ENCODE measurements around the gene SLIT3. TPM values are rescaled to one million over a fixed set of nuclear protein-coding genes. Genes with fewer than 3 reads are reported as not detected.

The SLIT3 gene
- polyA plus RNA-seq, result 18.3 TPM
- long read RNA-seq, donor 1, result 0 reads
- long read RNA-seq, donor 2, partial matches to known transcripts, result 0 of 1 reads
- long read RNA-seq, donor 2, other reads (novel, unspliced or antisense), result 0 of 1 reads
- long read RNA-seq, donor 3, result 0 reads
- long read RNA-seq, donor 4, result 0 reads
- long read RNA-seq, donor 5, result 0 reads
- long read RNA-seq, donor 6, result 0 reads
- long read RNA-seq, donor 7, result 0 reads
- long read RNA-seq, donor 8, partial matches to known transcripts, result 0 of 1 reads
- long read RNA-seq, donor 8, other reads (novel, unspliced or antisense), result 0 of 1 reads
- long read RNA-seq, donor 9, result 0 reads
- long read RNA-seq, donor 10, result 0 reads
- long read RNA-seq, donor 11, result 0 reads

DNA sequence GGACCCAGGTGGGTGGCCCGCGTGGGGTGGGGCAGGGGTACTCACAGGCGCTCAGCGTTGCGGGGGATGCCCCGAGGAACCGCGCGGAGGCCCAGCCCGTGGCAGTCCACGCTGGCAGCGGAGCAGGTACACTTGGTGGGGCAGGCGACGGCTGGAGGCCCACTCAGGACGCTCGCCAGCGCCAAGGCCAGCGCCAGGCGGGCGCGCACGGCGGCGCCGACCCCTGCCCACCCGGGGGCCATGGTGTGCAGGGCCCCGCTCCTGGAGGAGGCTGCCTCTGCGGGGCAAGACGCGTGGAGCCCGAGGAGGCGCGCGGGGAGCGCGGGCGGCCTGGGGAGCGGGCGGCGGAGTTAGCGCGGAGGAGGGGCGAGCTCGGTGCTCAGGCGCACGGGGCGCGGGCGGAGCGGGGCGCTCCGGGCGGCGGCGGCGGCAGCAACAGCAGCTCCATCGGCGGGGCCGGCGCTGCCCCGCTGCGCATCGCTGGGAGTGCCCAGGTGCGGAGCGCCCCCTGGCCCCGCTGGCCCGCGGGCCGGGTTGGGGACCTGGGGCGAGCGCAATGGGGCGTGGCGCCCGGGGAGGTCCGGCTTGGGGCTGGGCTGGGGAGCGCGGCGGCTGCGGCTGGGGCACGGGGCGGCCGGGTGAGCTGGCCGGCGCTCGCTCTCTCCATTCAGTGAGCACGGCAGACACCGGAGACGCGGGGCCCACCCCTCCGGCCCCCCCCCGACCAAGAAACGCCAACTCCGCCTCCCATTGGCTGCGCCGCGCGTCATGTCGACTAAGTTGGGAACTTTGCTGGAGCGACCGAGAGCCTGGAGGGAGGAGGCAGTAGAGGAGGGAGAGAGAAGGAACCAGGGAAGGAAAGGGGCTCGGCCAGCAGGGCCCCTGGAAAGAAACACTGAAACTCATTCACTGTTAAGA lies at the start of gene SLIT3:
Gene SLIT3, minus strand, starts transcription at position 672 of the 918 bp plus-strand sequence. Its CDS starts 430 bp downstream, at position 242.
- Histone ChIP-seq H3K36me3 (ENCODE audit: control insufficient read depth, insufficient read depth, low read length) (no peaks in the 10 kb centered on the region), H3K4me1 (ENCODE audit: control insufficient read depth, insufficient read depth, low read length) (peaks cover 3% of the 10 kb centered on the region), H3K27ac (ENCODE audit: low read length) (no peak within 1 kb of the TSS)

DNA sequence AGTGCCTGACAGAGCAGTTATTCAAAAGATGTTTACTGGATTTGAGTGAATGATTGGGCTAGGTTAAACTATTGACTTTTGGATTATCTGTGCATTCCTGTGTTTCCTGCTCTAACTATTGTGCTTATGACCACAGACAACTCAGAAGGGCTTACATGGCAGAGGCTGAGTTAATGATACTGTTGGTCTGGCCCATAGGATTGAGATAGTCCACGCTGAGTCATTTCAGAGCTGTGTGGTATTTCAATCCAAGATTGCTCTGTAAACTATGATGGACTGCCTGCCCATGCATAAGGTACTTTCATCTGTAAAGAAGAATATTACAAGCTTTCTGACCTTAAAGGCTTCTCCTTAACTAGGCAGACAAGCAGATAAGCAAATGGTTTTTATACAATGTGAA lies 49.1 kb upstream of the SLIT3 start:
- Histone ChIP-seq H3K9me3 (ENCODE audit: control insufficient read depth, low read depth, low read length) (no peaks in the 10 kb centered on the region), H3K36me3 (ENCODE audit: control insufficient read depth, insufficient read depth, low read length) (no peaks in the 10 kb centered on the region), H3K4me1 (ENCODE audit: control insufficient read depth, insufficient read depth, low read length) (no peaks in the 10 kb centered on the region), H3K27ac (ENCODE audit: low read length) (no peak overlapping the region), H3K27me3 (ENCODE audit: control insufficient read depth, insufficient read depth, low read length) (no peaks in the 10 kb centered on the region), H3K4me3 (ENCODE audit: low read length) (no peak overlapping the region)
- DNase-seq, result no peak
- WGBS (ENCODE audit: insufficient coverage, low lambda C conversion rate), result no CpG with 5 or more reads among the region's 1 CpG

More for the DNA sequence above, at the start of gene SLIT3:
- WGBS (ENCODE audit: insufficient coverage, low lambda C conversion rate), result 20% methylated on average over 1 of the region's 101 CpGs
- peak in 1 of 2 donors; percentile 56 for DNase-seq
- Histone ChIP-seq H3K27me3 (ENCODE audit: control insufficient read depth, insufficient read depth, low read length) (peaks cover 66% of the 10 kb centered on the region), H3K9me3 (ENCODE audit: control insufficient read depth, low read depth, low read length) (no peaks in the 10 kb centered on the region), H3K4me3 (ENCODE audit: low read length) (peak within 1 kb of the TSS; percentile 32)

DNA sequence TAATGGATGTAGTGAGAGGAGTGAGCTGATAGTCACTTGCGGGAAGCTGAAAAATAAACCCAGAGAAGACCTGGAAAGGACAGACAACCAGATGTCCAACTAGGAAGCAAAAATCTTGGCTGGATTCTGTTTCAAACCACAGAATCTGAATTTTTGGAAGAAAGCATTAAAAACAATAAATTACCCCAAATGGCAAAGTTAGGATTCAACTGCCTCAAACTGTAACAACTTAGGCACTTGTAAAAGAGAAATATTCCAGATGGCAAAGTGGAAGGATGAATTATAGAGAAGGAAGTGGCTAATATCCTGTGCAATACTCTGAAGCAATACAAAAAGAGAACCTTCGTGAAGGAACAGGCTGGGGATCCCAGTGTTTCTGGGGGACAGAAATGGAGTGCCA lies 46.8 kb upstream of the SLIT3 start:
- Histone ChIP-seq H3K27ac (ENCODE audit: low read length) (no peak overlapping the region), H3K27me3 (ENCODE audit: control insufficient read depth, insufficient read depth, low read length) (no peaks in the 10 kb centered on the region), H3K9me3 (ENCODE audit: control insufficient read depth, low read depth, low read length) (no peaks in the 10 kb centered on the region), H3K4me1 (ENCODE audit: control insufficient read depth, insufficient read depth, low read length) (no peaks in the 10 kb centered on the region), H3K36me3 (ENCODE audit: control insufficient read depth, insufficient read depth, low read length) (no peaks in the 10 kb centered on the region), H3K4me3 (ENCODE audit: low read length) (no peak overlapping the region)
- WGBS (ENCODE audit: insufficient coverage, low lambda C conversion rate), result 80% methylated on average over 1 of the region's 2 CpGs
- DNase-seq, result no peak

DNA sequence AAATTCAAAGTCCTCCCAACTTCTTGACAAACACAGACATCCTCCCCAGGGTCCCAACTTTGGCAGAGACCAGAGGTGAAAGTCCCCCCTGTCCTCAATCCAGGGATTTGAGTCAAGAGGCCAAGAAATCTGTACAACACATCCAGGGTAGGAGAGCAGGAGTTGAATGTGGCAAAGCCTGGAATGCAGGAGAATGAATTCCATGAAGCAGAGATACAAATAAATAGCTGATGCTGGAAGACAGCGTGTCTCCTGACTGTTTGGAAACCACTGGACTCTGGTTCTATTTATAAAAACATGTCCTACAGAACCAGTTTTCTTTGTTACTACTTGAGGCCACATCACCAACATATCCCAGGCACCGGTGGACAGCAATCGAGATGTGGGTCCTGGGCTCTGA lies 43.7 kb upstream of the SLIT3 start:
- Histone ChIP-seq H3K27me3 (ENCODE audit: control insufficient read depth, insufficient read depth, low read length) (no peaks in the 10 kb centered on the region), H3K27ac (ENCODE audit: low read length) (no peak overlapping the region), H3K4me3 (ENCODE audit: low read length) (no peak overlapping the region), H3K9me3 (ENCODE audit: control insufficient read depth, low read depth, low read length) (no peaks in the 10 kb centered on the region), H3K4me1 (ENCODE audit: control insufficient read depth, insufficient read depth, low read length) (no peaks in the 10 kb centered on the region), H3K36me3 (ENCODE audit: control insufficient read depth, insufficient read depth, low read length) (no peaks in the 10 kb centered on the region)
- no CpG with 5 or more reads among the region's 3 CpGs for WGBS (ENCODE audit: insufficient coverage, low lambda C conversion rate)
- DNase-seq, result no peak

DNA sequence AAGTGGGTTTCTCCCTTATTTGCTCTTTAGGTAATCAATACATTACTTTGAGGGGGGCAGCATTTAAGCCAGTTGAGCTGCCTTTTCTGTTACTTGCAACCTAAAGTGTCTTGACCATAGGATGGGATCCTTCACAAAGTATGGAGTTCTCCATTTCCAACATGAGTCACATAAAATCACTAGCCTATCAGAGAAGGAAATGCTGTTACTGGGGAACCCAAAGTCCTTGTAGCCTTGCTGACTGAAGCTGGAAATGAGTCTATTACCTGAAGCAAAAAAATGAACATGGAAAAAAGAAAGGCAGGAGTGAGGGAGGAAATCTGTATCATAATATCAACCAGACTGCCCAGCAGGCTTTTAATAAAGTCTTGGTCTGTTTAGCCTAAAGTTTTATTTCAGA lies 42.8 kb upstream of the SLIT3 start:
- no peaks in the 10 kb centered on the region for H3K4me1 ChIP-seq (ENCODE audit: control insufficient read depth, insufficient read depth, low read length)
- H3K36me3 ChIP-seq (ENCODE audit: control insufficient read depth, insufficient read depth, low read length), result no peaks in the 10 kb centered on the region
- H3K27me3 ChIP-seq (ENCODE audit: control insufficient read depth, insufficient read depth, low read length), result no peaks in the 10 kb centered on the region
- H3K9me3 ChIP-seq (ENCODE audit: control insufficient read depth, low read depth, low read length), result no peaks in the 10 kb centered on the region
- no peak overlapping the region for H3K4me3 ChIP-seq (ENCODE audit: low read length)
- no peak for DNase-seq
- no peak overlapping the region for H3K27ac ChIP-seq (ENCODE audit: low read length)

DNA sequence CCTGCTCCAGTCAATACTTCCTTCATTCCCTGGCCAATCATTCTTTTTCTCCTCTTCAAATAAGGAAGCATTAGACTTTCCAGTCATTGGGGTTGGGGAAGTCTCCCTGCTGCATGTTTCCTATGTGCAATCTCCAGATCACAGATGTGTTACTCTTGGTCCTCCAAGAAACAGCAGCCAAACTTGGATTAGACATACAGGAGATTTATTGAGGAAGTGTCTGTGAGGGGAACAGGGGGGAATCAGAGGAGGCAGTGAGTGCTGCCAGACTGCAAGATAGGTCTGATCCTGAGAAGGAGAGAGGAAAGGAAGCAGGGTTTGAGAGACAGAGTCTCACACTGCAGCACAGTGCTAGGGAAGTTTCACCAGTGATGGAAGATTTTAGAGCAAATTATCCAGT lies 40.6 kb upstream of the SLIT3 start:
- no peaks in the 10 kb centered on the region for H3K36me3 ChIP-seq (ENCODE audit: control insufficient read depth, insufficient read depth, low read length)
- DNase-seq, result no peak
- H3K27ac ChIP-seq (ENCODE audit: low read length), result no peak overlapping the region
- H3K9me3 ChIP-seq (ENCODE audit: control insufficient read depth, low read depth, low read length), result no peaks in the 10 kb centered on the region
- no peaks in the 10 kb centered on the region for H3K27me3 ChIP-seq (ENCODE audit: control insufficient read depth, insufficient read depth, low read length)
- no peak overlapping the region for H3K4me3 ChIP-seq (ENCODE audit: low read length)
- no peaks in the 10 kb centered on the region for H3K4me1 ChIP-seq (ENCODE audit: control insufficient read depth, insufficient read depth, low read length)

DNA sequence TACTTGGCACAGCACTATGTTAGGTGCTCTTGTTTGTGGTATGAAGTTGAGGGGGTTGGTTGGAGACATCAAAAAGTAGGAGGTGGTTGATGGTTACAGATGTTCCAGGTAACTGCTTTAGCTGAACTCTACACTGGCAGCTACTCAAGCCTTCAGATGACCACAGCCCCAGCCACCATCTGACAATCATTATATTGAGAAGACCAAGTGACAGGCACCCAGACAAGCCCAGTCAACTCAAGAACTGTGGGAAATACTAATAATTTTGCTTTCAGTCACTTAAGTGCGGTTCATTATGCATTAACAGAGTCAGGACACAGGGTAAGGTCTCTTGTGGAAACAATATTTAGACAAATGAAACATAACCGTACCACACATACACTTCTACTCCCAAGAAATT lies 38.9 kb upstream of the SLIT3 start:
- Histone ChIP-seq H3K36me3 (ENCODE audit: control insufficient read depth, insufficient read depth, low read length) (no peaks in the 10 kb centered on the region), H3K4me1 (ENCODE audit: control insufficient read depth, insufficient read depth, low read length) (no peaks in the 10 kb centered on the region), H3K27me3 (ENCODE audit: control insufficient read depth, insufficient read depth, low read length) (no peaks in the 10 kb centered on the region), H3K27ac (ENCODE audit: low read length) (no peak overlapping the region), H3K4me3 (ENCODE audit: low read length) (no peak overlapping the region), H3K9me3 (ENCODE audit: control insufficient read depth, low read depth, low read length) (no peaks in the 10 kb centered on the region)
- no peak for DNase-seq
- 60% methylated on average over 1 of the region's 2 CpGs for WGBS (ENCODE audit: insufficient coverage, low lambda C conversion rate)

DNA sequence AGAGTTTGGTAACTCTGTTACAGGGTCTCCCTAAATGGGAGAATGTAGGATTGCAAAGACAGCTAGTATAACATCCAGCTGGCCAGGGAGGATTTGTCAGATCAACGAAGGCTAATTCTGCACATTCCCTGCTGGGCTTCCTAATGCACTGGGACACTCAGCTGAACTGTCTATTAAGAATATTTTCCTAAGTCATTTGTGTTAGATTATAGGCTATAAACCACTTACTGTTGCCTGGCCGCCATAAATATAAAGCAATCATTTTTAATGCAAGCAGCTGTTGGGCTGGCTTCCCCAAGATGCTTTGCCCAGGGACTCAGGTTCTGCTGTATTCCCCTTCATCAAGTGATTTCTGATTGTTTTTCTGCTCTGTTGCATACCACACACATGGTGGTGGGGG lies 35.3 kb upstream of the SLIT3 start:
- H3K27me3 ChIP-seq (ENCODE audit: control insufficient read depth, insufficient read depth, low read length), result no peaks in the 10 kb centered on the region
- H3K36me3 ChIP-seq (ENCODE audit: control insufficient read depth, insufficient read depth, low read length), result no peaks in the 10 kb centered on the region
- no peaks in the 10 kb centered on the region for H3K4me1 ChIP-seq (ENCODE audit: control insufficient read depth, insufficient read depth, low read length)
- no CpG with 5 or more reads among the region's 2 CpGs for WGBS (ENCODE audit: insufficient coverage, low lambda C conversion rate)
- DNase-seq, result no peak
- no peak overlapping the region for H3K27ac ChIP-seq (ENCODE audit: low read length)
- no peaks in the 10 kb centered on the region for H3K9me3 ChIP-seq (ENCODE audit: control insufficient read depth, low read depth, low read length)
- no peak overlapping the region for H3K4me3 ChIP-seq (ENCODE audit: low read length)

DNA sequence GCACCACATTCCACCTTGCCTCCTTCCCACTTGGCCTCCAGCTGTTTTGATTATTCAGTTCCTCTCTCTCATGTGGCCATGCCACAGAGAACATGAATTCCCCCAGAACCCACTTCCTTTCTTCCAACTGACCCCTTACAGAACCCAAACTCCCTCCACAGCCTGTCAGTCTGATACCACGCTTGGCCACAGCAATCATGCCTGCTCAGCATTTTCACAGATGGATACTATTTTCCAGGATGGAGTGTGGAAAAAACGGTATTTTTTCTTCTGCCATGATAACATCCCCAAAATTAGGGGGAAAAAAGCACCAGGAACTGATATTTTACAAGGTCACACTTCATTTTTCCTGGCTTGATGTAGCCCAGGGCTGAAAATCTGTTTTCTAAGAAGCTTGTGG lies 34.9 kb upstream of the SLIT3 start:
- DNase-seq, result no peak
- WGBS (ENCODE audit: insufficient coverage, low lambda C conversion rate), result no CpG with 5 or more reads among the region's 2 CpGs
- no peaks in the 10 kb centered on the region for H3K9me3 ChIP-seq (ENCODE audit: control insufficient read depth, low read depth, low read length)
- no peaks in the 10 kb centered on the region for H3K36me3 ChIP-seq (ENCODE audit: control insufficient read depth, insufficient read depth, low read length)
- H3K4me3 ChIP-seq (ENCODE audit: low read length), result no peak overlapping the region
- no peaks in the 10 kb centered on the region for H3K4me1 ChIP-seq (ENCODE audit: control insufficient read depth, insufficient read depth, low read length)
- H3K27me3 ChIP-seq (ENCODE audit: control insufficient read depth, insufficient read depth, low read length), result no peaks in the 10 kb centered on the region
- H3K27ac ChIP-seq (ENCODE audit: low read length), result no peak overlapping the region

DNA sequence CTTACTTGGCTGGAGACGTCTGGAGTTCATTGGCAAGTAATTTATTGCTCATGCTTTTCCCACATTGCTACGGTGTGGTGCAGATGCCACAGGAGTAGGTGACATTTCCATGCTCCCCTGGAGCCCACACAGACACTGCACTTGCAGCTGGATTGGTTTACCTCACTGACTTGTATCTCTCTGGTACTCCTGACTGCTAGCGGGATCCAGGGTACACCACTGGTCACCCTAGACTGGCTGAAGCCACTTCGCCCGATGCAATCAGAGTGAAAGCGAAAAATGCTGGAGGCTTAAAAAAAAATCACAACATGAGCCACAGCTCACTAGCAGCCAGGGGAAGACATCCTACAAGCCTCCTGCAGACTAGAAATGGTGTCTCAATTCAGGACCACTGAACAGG lies 32.6 kb upstream of the SLIT3 start:
- Histone ChIP-seq H3K27ac (ENCODE audit: low read length) (no peak overlapping the region), H3K4me1 (ENCODE audit: control insufficient read depth, insufficient read depth, low read length) (no peaks in the 10 kb centered on the region), H3K27me3 (ENCODE audit: control insufficient read depth, insufficient read depth, low read length) (no peaks in the 10 kb centered on the region), H3K36me3 (ENCODE audit: control insufficient read depth, insufficient read depth, low read length) (no peaks in the 10 kb centered on the region), H3K4me3 (ENCODE audit: low read length) (no peak overlapping the region), H3K9me3 (ENCODE audit: control insufficient read depth, low read depth, low read length) (no peaks in the 10 kb centered on the region)
- WGBS (ENCODE audit: insufficient coverage, low lambda C conversion rate), result no CpG with 5 or more reads among the region's 6 CpGs
- DNase-seq, result no peak

All from large intestine (tissue), 12 donors.